Amniotic epithelial cell (primary cell): ENCODE data around the gene DPH5.
A peak's percentile ranks its signal among the peaks of the same experiment; 100 is the strongest.

Source experiments
- DNase-seq: peaks from one replicate; pipeline ENCODE4 v3.0.0-alpha.2; 2010; ENCODE audit warnings: low read depth

The DPH5 gene

GRCh38 chr1:101030881-101031280 is 5.3 kb upstream of the DPH5 start:
- DNase-seq = no peak

DNA sequence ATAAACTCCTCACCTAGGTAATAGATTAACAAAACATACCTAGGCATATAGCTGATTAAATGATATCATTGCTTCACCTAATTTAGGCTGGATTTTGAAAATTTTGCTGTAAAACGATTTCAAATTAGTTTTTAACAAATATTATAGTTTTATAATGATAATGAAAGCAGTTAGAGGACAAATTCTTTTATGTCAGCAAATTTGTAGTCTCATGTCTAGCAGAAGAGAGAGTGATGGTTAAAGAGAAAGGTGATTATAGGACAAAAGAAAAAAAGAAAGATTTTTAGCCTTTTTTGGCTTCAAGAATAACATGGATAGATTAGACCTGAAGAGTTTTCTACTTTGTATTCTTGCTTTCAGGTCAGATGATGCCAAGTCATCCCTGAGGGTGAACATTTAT is 3.6 kb upstream of the DPH5 start:
- DNase-seq = no peak

GRCh38 chr1:101028466-101028865 is 2.9 kb upstream of the DPH5 start:
- no peak for DNase-seq

- no peak for DNase-seq
Observed at GRCh38 chr1:101027194-101027772, 1.7 kb upstream of the DPH5 start.

DNA sequence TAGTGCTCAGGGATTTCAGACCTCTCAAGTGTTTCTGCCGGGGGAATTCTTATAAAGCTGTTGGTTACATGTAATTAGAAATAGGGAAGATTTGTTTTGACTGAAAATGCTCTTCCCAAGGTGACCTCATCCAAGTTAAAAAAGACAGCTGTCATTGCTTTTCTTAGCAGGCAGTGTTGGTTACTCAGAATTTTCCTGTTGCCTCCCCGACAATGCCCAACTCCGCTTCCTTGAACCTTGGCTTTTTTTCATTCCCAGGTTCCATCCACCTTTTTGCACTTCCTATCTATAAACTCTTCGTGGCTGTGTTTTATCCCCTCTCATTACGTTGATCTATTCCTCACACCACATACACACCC is 825 bp upstream of the DPH5 start:
- no peak for DNase-seq

GRCh38 chr1:101025283-101025656 is 314 bp downstream of the DPH5 start:
- peak; percentile 36 for DNase-seq

GRCh38 chr1:101022294-101022693 is 3.3 kb downstream of the DPH5 start:
- peak; percentile 83 for DNase-seq

DNA sequence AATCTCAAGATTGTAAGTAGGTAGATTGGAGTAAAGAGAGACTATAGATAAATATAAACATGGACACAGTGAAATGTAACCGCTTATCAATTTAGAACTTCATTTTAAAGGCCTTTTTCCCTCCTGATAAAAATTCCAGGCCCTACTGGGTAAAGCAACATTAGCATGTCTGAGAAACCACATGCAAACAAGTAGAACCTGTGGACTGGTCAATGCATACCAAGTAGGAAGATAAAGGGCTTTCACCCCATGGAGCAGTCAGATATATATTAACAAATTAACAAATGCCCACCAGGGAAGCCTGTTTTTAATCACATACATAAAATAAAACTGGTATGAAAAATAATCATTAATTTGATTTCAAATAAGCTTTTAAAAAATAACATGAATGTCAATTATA is 8.1 kb downstream of the DPH5 start:
- DNase-seq = no peak

DNA sequence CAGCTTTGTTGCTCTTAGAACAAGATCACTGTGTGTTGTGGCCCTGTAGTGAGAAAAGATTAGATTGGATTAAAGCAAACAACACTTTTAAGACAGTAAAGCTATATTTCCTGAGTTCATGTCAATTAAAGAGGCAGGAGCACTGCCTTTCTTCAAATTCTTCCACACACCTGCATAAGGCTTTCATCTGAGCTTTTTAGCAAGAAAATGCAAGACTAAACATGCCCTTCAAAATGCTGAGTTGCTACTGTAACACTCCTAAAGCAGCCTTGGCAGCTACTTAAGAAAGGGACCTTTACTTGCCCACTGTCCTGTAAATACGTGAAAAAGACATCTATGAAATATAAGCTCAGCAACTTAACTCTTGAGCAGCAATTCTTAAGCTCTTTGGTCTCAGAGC is 11.8 kb downstream of the DPH5 start:
- no peak for DNase-seq

GRCh38 chr1:101008229-101008834 is 17.3 kb downstream of the DPH5 start:
- DNase-seq = peak; percentile 66

GRCh38 chr1:101006553-101006952 is 19.0 kb downstream of the DPH5 start:
- peak; percentile 41 for DNase-seq

- no peak for DNase-seq
Observed at GRCh38 chr1:101005871-101006270, 19.7 kb downstream of the DPH5 start.

GRCh38 chr1:101005183-101005582 is 20.4 kb downstream of the DPH5 start:
- no peak for DNase-seq

DNA sequence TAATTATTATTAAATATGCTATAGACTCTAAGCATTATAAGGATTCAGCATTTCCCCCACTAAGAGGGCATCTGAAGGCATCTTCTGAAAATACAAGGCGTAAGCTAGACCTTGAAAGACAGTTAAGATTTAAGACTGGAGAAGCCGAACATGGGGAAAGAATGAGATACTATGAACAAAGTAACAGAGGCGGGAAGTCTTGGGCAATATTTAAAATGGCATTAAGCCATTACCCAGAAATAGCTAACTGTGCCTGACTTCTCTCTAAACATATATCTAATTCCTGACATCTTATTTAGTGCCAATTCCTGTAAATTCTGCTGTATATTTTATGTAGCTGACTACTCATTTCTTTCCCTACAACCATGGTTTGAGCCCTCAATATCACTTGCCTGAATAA is 20.9 kb downstream of the DPH5 start:
- DNase-seq = peak; percentile 66

DNA sequence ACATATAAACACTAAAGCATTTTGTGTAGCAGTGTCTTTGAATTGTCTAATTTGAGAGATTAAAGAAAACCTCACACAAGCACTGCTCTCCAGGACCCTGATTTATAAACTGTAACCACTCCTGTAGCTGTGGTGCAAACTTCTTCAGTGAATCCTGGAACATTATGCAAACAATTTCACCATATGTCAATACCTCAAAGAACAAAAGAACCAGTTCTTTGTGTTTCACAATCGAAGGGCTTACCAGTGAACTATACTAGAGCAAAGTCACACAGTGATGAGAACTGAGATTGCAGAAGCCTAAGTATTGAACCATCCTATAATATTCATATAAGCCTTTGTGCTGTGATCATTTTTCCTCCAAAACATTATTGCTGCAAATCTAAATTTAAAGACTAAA is 21.5 kb downstream of the DPH5 start:
- peak; percentile 79 for DNase-seq

GRCh38 chr1:101003012-101003650 is 22.5 kb downstream of the DPH5 start:
- DNase-seq = no peak

GRCh38 chr1:101002551-101002950 is 23.0 kb downstream of the DPH5 start:
- DNase-seq = no peak

- no peak for DNase-seq
Observed at GRCh38 chr1:101000131-101000873, 25.3 kb downstream of the DPH5 start.

DNA sequence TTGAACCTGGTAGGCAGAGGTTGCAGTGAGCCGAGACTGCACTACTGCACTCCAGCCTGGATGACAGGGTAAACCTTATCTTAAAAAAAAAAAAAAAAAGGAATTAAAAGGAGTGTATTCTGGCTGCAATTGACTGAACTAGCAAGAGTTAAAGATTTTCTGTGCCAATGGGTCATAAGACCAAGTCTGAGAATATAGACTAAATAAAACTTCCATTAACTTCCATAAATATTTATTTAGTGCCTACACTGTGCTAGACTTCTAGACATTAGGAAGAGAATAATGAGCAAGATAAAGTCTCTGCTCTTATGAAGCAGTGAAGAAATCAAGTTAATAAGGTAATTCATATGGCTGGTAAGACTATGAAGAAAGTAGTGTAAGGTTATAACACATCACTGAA is 27.2 kb downstream of the DPH5 start:
- no peak for DNase-seq

DNA sequence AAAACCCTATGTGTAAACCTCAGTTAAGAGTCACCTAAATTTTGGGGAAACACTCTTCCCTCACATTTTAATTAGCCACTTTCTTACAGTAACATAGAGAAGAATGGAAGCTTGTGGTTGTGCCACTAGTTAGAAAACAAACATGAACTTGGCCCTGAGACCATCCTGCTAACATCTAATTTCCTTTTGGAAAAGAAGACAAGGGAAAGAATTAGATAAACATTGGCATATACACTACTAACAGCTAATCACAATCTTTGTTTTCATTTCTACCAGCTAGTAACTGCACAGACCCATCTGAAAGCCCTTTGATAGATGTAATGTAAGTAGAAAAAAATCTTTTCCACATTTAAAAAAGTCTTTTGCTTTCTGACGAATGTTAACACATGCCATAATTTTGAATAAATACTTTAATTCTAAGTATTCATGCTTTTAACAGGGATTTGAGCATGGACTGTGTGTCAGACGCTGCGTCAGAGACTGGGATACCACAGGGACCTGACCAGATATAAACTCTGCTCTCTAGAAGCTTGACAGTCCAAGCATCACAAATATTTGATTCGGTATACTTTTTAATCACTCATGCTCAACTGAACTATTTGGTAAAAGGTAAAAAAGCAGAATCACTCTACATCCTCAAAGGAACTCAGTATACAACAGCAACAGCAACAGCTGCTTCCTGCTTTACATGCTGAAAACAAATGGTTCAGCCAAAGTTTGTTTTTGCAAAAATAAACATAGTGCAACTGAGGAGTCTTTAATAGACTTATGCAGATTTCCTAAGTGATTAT is 30.2 kb downstream of the DPH5 start:
- DNase-seq = no peak

DNA sequence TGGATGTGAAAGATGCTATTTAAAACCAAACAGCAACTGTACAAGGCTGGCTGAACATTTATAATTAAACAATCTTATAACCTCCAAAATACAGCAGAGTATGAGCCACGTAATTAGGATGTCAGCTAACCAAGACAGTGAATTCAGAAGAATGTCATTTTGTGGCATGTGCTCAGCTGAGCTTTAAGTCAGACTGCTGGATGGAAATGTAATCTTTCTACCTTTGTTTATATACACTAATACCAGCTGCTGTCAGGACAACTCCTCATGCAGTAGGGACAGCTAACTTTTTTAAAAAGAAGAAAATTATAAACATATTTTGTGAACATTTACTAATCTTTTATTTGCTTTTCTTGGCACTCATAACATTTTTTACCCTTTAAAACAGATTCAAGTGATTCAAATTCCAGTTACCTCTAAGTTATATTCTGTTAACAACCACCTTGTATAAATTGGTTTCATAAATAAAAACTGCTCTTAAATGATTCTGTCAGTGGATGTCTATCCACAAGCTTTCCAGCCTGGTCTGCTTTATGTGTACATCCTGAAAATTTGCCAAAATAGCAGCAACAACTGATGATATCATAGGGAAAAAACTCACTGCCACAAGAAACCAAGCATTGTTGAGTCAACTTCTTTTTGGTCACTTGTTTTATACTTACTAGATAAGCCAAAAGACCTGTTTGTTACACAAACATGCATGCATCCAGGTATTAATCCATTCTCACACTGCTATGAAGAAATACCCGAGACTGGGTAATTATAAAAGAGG is 36.1 kb downstream of the DPH5 start:
- peak; percentile 90 for DNase-seq

- no peak for DNase-seq
Observed at GRCh38 chr1:100988121-100988520, 37.5 kb downstream of the DPH5 start.
